Measurements from ENCODE around the gene HSPA1B. TPM values are rescaled to one million over a fixed set of nuclear protein-coding genes. Genes with fewer than 3 reads are reported as not detected.

Gene HSPA1B
- total RNA-seq, 1 experiment from 2014 or later = 85.1 TPM

DNA sequence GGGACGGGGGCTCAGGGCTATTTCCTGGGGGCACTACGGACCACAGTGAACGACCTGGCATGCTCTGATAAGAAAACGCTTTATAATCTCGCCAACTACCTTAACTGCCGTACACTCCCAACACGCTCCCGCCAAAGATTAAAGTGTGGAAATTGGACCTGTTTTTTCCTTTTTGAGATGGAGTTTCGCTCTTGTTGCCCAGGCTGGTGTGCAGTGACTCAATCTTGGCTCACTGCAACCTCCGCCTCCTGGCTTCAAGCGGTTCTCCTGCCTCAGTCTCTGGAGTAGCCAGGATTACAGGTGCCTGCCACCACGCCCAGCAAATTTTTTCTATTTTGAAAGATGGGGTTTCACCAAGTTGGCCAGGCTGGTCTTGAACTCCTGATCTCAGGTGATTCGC is 51.6 kb downstream of the HSPA1B start:
- H3K56ac ChIP-seq (ENCODE audit: insufficient read length, low read depth, low read length) = no peak overlapping the region
- H3K14ac ChIP-seq (ENCODE audit: insufficient read depth, low read length) = no peak overlapping the region
- H4K8ac ChIP-seq (replicated peaks; ENCODE audit: insufficient read length, low read depth, low read length) = no peak overlapping the region
- no peak overlapping the region for H4K5ac ChIP-seq (ENCODE audit: insufficient read length, low read depth, low read length)
- H4K91ac ChIP-seq (ENCODE audit: insufficient read length, low read depth, low read length) = no peak overlapping the region
- no peak overlapping the region for H3K4me2 ChIP-seq (ENCODE audit: insufficient read depth, insufficient read length, low read length)
- H3K4ac ChIP-seq (ENCODE audit: low read depth, low read length) = no peak overlapping the region
- no peaks in the 10 kb centered on the region for H3K9me3 Mint-ChIP-seq
- peaks cover 34 to 46% (median 45%) of the 10 kb centered on the region in 3 experiments; a peak in 6 of 7 replicates for H3K36me3 Mint-ChIP-seq (ENCODE audit: insufficient read depth in 1 of 3, low read depth in 3 of 3)
- H3K27me3 ChIP-seq (ENCODE audit: insufficient read depth, low read length) = no peaks in the 10 kb centered on the region
- H3K9ac ChIP-seq (ENCODE audit: extremely low read depth, insufficient read length, low read length) = no peak overlapping the region
- H3K27me3 Mint-ChIP-seq (ENCODE audit: low read depth) = no peaks in the 10 kb centered on the region; the same call in 1 of the 2 replicates
- H2AK5ac ChIP-seq (ENCODE audit: insufficient read length, low read length) = no peak overlapping the region
- no peak for DNase-seq
- H3K79me2 ChIP-seq (ENCODE audit: insufficient read depth, low read length) = no peaks in the 10 kb centered on the region
- no peak overlapping the region for H3T11ph ChIP-seq (ENCODE audit: low read length)
- peaks cover 3 to 27% of the 10 kb centered on the region in 2 experiments for H3K4me1 Mint-ChIP-seq
- H2AFZ ChIP-seq (ENCODE audit: low read length) = no peak overlapping the region
- H3K4me3 Mint-ChIP-seq = peak overlapping the region in 1 of 2 experiments; percentile 46; a peak in 2 of 5 replicates
- no peak overlapping the region for H3K18ac ChIP-seq (ENCODE audit: insufficient read length, low read depth, low read length)
- H2BK15ac ChIP-seq (ENCODE audit: low read depth, low read length) = no peak overlapping the region
- H3K27ac Mint-ChIP-seq = peak overlapping the region in 2 of 3 experiments; percentile 61 to 68; a peak in 4 of 7 replicates
- H3K23me2 ChIP-seq (ENCODE audit: insufficient read length, low read depth, low read length, poor library complexity, severe bottlenecking) = no peaks in the 10 kb centered on the region
- no peaks in the 10 kb centered on the region for H4K20me1 ChIP-seq (ENCODE audit: control insufficient read depth, insufficient read depth, insufficient read length)
- no peak overlapping the region for H2BK120ac ChIP-seq (ENCODE audit: low read depth, low read length, poor library complexity, severe bottlenecking)
- H2BK20ac ChIP-seq (ENCODE audit: low read depth, low read length, poor library complexity, severe bottlenecking) = no peak overlapping the region
- no peaks in the 10 kb centered on the region for H3K79me1 ChIP-seq (ENCODE audit: insufficient read depth, low read depth, low read length, poor library complexity, severe bottlenecking)
- TF ChIP-seq, protein P1, sequence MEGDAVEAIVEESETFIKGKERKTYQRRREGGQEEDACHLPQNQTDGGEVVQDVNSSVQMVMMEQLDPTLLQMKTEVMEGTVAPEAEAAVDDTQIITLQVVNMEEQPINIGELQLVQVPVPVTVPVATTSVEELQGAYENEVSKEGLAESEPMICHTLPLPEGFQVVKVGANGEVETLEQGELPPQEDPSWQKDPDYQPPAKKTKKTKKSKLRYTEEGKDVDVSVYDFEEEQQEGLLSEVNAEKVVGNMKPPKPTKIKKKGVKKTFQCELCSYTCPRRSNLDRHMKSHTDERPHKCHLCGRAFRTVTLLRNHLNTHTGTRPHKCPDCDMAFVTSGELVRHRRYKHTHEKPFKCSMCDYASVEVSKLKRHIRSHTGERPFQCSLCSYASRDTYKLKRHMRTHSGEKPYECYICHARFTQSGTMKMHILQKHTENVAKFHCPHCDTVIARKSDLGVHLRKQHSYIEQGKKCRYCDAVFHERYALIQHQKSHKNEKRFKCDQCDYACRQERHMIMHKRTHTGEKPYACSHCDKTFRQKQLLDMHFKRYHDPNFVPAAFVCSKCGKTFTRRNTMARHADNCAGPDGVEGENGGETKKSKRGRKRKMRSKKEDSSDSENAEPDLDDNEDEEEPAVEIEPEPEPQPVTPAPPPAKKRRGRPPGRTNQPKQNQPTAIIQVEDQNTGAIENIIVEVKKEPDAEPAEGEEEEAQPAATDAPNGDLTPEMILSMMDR (conservative IDR thresholded peaks at IDR 0.05) = no peak
- H3K9me3 ChIP-seq (ENCODE audit: control insufficient read depth, low read depth, low read length) = no peaks in the 10 kb centered on the region
- H2BK12ac ChIP-seq (ENCODE audit: insufficient read length, low read depth, low read length) = no peak overlapping the region
- no peak overlapping the region for H3K27ac ChIP-seq (ENCODE audit: insufficient read length, low read depth, low read length)
- no CpG with 5 or more reads among the region's 13 CpGs for WGBS (ENCODE audit: extremely low coverage, insufficient read length, low lambda C conversion rate)
- no peak overlapping the region for H2BK5ac ChIP-seq (ENCODE audit: insufficient read length, low read length)
- H3K4me1 ChIP-seq (ENCODE audit: insufficient read depth, low read length) = no peaks in the 10 kb centered on the region
- no peak overlapping the region for H3K23ac ChIP-seq (ENCODE audit: insufficient read length, low read depth, low read length)

Other genes with a start within 250 kb of the HSPA1B start
- gene LTB, start 245.3 kb upstream of the HSPA1B start, total RNA-seq (2021) = not detected in 2 replicates
- not detected in 2 replicates for gene LST1, start 241.5 kb upstream of the HSPA1B start, total RNA-seq (2021)
- 0.55 and 0.64 TPM in 2 replicates for gene NCR3, start 234.7 kb upstream of the HSPA1B start, total RNA-seq (2021)
- 3.2 and 4.2 TPM in 2 replicates for gene AIF1, start 212.5 kb upstream of the HSPA1B start, total RNA-seq (2021)
- 381 and 383 TPM in 2 replicates for gene PRRC2A, start 207.0 kb upstream of the HSPA1B start, total RNA-seq (2021)
- 415 and 417 TPM in 2 replicates for gene BAG6, start 175.1 kb upstream of the HSPA1B start, total RNA-seq (2021)
- gene APOM, start 171.8 kb upstream of the HSPA1B start, total RNA-seq (2021) = 3.6 and 3.9 TPM in 2 replicates
- 18.4 and 19.0 TPM in 2 replicates for gene C6orf47, start 167.0 kb upstream of the HSPA1B start, total RNA-seq (2021)
- gene GPANK1, start 162.7 kb upstream of the HSPA1B start, total RNA-seq (2021) = 23.9 and 26.8 TPM in 2 replicates
- 178 and 187 TPM in 2 replicates for gene CSNK2B, start 161.7 kb upstream of the HSPA1B start, total RNA-seq (2021)
- gene LY6G5B, start 157.8 kb upstream of the HSPA1B start, total RNA-seq (2021) = 21.3 and 21.6 TPM in 2 replicates
- gene LY6G5C, start 146.7 kb upstream of the HSPA1B start, total RNA-seq (2021) = 1.8 and 2.2 TPM in 2 replicates
- 32.9 and 34.4 TPM in 2 replicates for gene ABHD16A, start 124.4 kb upstream of the HSPA1B start, total RNA-seq (2021)
- gene LY6G6F, start 120.9 kb upstream of the HSPA1B start, total RNA-seq (2021) = not detected in 2 replicates
- not detected in 2 replicates for gene LY6G6D, start 112.4 kb upstream of the HSPA1B start, total RNA-seq (2021)
- 0.24 TPM in 1 of 2 replicates, not detected in the other for gene LY6G6C, start 106.0 kb upstream of the HSPA1B start, total RNA-seq (2021)
- not detected in 2 replicates for gene MPIG6B, start 104.4 kb upstream of the HSPA1B start, total RNA-seq (2021)
- gene DDAH2, start 98.4 kb upstream of the HSPA1B start, total RNA-seq (2021) = 70.5 and 73.2 TPM in 2 replicates
- 265 and 266 TPM in 2 replicates for gene CLIC1, start 91.2 kb upstream of the HSPA1B start, total RNA-seq (2021)
- 21.5 and 22.4 TPM in 2 replicates for gene MSH5, start 87.7 kb upstream of the HSPA1B start, total RNA-seq (2021)
- 3.2 and 4.3 TPM in 2 replicates for gene SAPCD1, start 65.1 kb upstream of the HSPA1B start, total RNA-seq (2021)
- 2.5 TPM in 2 replicates for gene VWA7, start 50.4 kb upstream of the HSPA1B start, total RNA-seq (2021)
- 148 and 154 TPM in 2 replicates for gene VARS1, start 32.0 kb upstream of the HSPA1B start, total RNA-seq (2021)
- 114 and 123 TPM in 2 replicates for gene LSM2, start 20.8 kb upstream of the HSPA1B start, total RNA-seq (2021)
- 1.6 and 2.5 TPM in 2 replicates for gene HSPA1L, start 12.5 kb upstream of the HSPA1B start, total RNA-seq (2021)
- 51.2 and 51.7 TPM in 2 replicates for gene HSPA1A, start 12.2 kb upstream of the HSPA1B start, total RNA-seq (2021)
- gene NEU1, start 35.1 kb downstream of the HSPA1B start, total RNA-seq (2021) = 35.1 and 36.2 TPM in 2 replicates
- gene SLC44A4, start 51.3 kb downstream of the HSPA1B start, total RNA-seq (2021) = 3.3 and 3.8 TPM in 2 replicates
- gene EHMT2, start 70.0 kb downstream of the HSPA1B start, total RNA-seq (2021) = 121 and 124 TPM in 2 replicates
- gene ZBTB12, start 74.3 kb downstream of the HSPA1B start, total RNA-seq (2021) = 31.0 and 32.7 TPM in 2 replicates
- gene C2, start 100.0 kb downstream of the HSPA1B start, total RNA-seq (2021) = 0.66 and 0.86 TPM in 2 replicates
- gene CFB, start 118.4 kb downstream of the HSPA1B start, total RNA-seq (2021) = 0.31 and 0.39 TPM in 2 replicates
- gene NELFE, start 131.2 kb downstream of the HSPA1B start, total RNA-seq (2021) = 90.8 and 91.4 TPM in 2 replicates
- 78.8 and 86.2 TPM in 2 replicates for gene SKIC2, start 131.4 kb downstream of the HSPA1B start, total RNA-seq (2021)
- 21.6 and 22.9 TPM in 2 replicates for gene DXO, start 144.4 kb downstream of the HSPA1B start, total RNA-seq (2021)
- 4.3 and 5.1 TPM in 2 replicates for gene C4A, start 154.3 kb downstream of the HSPA1B start, total RNA-seq (2021)
- gene C4B, start 187.1 kb downstream of the HSPA1B start, total RNA-seq (2021) = 2.7 TPM in 2 replicates
- not detected in 2 replicates for gene CYP21A2, start 210.7 kb downstream of the HSPA1B start, total RNA-seq (2021)

All from H9 (cell line).